Brain pericyte (primary cell): ENCODE data around the gene GSKIP.
"Not testable (repeated sequence)": the region's sequence is repeated elsewhere in the genome, so short reads cannot be mapped to it uniquely, and the experiment has no call there.

ENCODE experiments used
- DNase-seq: peaks from one replicate; pipeline ENCODE4 v3.0.0-alpha.2; 2012; ENCODE audit warnings: low read depth, low spot score

The GSKIP gene, protein sequence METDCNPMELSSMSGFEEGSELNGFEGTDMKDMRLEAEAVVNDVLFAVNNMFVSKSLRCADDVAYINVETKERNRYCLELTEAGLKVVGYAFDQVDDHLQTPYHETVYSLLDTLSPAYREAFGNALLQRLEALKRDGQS

DNA sequence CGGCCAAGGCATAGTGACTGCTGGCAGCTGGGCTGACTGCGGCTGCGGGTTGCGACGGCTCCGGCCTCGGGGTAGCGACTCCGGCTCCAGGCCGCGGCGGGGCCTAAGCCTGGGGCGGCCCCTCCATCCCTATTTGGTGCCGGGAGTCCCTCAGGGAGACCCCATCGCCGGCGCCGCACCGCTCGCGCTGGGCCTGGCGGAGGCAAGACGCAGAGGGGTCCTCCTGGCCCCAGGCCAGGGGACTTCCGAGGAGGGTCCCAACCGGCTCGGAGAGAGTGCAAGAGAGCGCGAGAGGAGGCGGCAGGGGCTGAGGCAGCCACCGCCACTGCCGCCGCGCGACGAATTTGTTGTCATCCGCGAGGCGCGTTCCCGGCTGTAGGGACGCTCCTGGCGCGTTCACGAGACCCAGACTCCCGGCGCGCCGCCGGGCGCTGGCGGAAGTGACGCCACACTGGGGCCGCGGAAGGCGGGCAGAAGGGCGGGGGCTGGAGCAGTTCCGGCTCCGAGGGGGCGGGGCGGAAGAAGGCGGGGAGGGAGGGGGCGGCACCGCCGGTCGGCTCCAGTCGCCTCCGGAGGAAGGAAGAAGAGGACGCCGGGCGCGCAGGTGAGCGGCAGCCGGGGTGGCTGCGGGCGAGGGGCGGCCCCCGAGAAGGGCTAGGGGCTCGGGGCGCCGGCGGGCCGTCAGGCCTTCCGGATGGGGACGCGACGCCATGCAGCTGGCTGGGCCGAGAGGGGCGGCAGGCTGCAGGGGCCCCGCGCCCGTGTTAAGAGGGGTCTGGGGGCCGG is at the start of gene GSKIP, which contains the start of gene ATG2B:
Gene GSKIP (plus strand): TSS at position 562 of the 786 bp plus-strand sequence. CDS start 18,722 bp downstream, outside the sequence.
Gene ATG2B (minus strand): TSS at position 377 of the 786 bp plus-strand sequence. CDS start 365 bp downstream, at position 12.
- DNase-seq = peak; percentile 53

DNA sequence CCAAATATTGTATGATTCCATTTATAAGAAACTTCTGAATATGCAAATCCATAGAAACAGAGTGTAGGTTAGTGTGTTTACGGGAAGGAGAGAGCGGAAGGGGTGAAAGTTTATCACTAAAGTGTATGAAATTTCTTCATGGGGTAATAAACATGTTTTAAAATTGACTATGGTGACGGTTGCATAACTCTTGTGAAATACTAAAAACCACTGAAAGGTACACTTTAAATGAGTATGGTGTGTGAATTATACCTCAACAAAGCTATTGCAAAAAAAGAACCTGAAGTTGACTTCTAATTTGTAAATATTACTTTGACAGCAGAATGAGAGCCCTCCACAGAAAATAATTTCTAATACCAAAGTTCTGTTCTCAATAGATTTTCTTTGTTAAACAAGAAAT is 47.2 kb upstream of the GSKIP start:
- DNase-seq = no peak

DNA sequence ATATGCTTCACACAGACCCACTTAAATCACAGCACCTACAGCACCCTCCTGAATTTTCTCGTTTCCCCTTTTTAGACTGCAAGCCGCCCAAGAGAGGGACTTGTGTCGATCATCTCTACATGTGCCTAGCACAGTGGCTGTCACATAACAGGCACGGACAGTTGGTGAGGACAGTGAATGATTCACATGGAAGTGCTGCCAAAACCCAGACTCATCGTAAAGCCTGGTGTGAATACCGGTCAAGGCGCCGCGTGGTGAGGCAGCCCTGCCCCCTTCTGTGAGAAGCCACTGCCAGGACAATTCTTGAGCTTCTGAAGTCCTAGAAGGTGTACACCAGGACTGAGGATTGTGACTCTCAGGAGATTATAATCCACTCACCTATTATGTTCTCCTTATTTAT is 44.5 kb upstream of the GSKIP start:
- no peak for DNase-seq

DNA sequence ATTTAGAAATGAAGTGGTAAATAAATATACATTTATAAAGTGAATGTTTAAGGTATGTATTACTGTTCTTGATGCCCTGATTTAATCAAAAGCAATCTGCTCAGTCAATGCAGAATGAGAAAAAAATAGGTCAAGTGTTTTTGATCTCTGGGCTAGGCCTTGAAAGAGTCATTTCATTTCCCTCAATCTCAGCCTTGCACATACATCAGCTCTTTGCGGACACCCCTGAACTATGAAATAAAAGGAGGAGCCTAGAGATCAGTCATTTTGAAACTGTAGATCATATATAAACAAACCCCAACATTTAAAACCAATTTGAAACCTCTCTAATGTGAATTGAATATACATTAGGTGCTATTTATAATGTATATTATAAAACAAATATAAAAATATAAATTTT is 42.7 kb upstream of the GSKIP start:
- DNase-seq = no peak

DNA sequence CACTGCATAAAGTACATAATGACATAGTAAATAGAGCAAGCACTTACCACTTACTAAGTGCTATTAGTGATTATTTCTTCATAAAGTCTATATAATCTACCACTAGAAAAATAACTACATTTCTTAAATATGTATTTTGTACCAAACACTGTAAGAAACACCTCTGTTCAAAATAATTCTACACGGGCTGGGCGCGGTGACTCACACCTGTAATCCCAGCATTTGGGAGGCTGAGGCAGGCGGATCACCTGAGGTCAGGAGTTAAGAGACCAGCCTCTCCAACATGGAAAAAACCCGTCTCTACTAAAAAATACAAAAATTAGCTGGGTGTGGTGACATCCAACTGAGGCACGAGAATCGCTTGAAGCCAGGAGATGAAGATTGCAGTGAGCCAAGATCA is 39.1 kb upstream of the GSKIP start:
- DNase-seq = no peak

DNA sequence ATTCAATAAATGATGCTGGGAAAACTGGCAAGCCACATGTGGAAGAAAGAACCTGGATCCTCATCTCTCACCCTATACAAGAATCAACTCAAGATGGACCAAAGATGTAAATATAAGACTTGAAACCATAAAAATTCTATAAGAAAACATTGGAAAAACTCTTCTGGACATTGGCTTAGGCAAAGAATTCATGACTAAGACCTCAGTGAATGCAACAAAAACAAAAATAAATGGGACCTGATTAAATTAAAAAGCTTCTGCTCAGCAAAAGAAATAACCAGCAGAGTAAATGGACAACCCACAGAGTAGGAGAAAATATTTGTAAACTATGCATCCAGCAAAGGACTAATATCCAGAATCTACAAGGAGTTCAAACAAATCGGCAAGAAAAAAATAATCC is 24.8 kb upstream of the GSKIP start:
- no peak for DNase-seq

DNA sequence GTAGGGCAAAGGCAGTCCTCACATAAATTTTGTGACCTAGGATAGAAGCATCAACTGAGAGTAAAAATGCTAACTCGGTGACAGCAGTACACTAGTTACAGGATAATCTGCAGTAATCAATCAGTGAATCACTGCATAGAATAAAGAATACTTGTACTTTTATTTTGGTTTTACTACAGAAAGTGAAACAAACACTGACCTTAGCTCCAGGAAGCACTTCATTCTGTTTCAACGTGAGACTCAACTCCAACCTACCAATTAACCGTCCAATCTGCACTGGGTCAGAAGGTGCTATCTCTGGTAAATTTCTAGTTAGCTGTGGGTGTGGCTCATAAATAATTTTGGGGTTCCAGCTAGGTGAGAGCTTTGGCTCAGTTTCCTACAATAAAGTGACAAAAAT is 22.0 kb upstream of the GSKIP start:
- no peak for DNase-seq

DNA sequence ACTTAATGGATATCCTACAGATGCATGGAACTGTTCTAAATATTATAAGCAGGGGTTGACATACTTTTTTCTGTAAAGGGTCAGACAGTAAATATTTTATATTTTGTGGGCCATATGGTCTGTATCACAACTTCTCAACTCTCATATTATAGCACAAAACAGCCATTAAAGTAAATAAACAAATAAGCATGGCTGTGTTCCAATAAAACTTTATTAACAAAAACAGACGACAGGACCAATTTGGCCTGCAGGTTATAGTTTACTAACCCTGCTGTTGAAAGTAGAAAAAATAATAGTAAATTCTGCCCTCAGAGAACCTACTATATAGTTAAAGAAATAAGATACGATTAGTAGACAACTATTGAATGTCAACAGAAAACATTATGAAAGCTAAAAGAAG is 17.7 kb upstream of the GSKIP start:
- no peak for DNase-seq

DNA sequence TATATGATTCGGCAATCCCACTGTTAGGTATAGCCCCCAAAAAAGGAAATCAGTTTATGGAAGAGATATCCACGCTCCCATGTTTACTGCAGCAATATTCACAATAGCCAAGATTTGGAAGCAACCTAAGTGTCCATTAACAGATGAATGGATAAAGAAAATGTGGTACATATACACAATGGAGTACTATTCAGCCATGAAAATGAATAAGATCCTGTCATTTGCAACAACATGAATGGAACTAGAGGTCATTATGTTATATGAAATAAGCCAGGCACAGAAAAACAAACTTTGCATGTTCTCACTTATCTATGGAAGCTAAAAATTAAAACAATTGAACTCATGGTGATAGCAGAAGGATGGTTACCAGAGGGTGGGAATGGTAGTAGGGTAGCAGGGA is 15.4 kb upstream of the GSKIP start:
- DNase-seq = not testable (repeated sequence)

DNA sequence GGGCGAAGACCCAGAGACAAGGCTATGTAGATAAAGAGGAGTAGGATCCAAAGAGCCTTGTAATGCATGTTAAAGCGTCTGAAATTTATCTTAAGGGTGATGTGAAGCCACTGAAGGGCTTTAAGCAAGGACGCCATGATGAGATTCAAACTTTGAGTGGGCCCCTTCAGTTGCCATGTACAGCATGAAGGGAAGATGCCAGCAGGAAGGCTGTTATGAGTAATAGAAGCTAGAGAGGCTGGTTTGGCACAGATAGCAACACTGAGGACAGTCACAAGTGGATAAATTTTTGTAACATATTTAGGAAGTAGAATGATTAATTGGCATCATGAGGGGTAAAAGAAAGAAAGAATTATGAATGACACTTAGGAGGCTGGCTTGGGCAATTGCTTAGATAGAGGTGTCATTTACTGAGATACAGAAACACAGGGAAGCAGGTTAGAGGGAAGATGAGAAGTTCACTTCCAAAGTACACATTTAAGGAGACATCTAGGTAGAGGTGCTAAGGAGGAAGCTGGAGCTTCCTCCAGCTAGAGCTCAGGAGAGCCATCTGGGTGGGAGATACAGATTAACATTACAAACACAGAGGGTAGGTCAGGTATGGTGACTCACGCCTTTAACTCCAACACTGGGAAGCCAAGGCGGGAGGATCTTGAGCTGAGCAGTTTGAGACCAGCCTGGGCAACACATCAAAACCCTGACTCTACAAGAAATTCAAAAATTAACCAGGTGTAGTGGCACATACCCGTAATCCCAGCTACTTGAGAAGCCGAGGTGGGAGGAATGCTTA is 13.8 kb upstream of the GSKIP start:
- DNase-seq = no peak

DNA sequence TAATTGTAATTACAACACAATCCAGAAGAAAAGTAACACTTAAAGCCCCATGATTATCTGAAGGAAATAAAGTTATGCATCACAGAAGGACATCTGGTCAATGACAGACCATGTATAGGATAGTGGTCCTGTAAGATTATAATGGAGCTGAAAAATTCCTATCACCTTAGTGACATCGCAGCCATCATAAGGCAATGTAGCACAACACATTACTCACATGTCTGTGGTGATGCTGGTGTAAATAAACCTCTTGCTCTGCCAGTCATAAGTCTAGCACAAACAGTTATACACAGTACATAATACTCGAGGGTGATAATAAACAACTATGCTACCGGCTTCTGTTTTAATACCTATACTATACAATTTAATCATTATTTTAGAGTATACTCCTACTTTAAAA is 11.3 kb upstream of the GSKIP start:
- no peak for DNase-seq

DNA sequence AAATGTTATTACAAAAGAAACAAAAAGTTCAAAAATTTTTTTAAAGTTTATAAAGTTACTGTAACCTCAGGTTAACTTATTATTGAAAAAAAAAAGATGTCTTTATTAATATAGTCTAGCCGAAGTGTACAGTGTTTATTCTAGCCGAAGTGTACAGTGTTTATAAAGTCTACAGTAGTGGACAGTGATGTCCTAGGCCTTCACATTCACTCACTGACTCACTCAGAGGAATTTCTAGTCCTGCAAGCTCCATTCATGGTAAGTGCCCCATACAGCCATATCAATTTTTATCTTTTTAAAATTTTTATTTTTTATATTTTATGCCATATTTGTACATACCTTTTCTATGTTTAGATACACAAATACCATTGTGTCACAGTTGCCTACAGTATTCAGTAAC is 10.6 kb upstream of the GSKIP start:
- DNase-seq = no peak

DNA sequence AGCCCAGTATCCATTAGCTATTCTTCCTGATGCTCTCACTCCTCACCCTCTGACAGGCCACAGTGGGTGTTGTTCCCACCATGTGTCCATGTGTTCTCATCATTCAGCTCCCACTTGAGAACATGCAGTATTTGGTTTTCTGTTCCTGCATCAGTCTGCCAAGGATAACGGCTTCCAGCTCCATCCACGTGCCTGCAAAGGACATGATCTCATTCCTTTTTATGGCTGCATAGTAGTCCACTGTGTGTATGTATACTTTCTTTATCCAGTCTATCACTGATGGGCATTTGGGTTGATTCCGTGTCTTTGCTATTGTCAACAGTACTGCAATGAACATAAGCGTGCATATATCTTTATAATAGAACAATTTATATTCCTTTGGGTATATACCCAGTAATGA is 9.1 kb upstream of the GSKIP start:
- DNase-seq = no peak

DNA sequence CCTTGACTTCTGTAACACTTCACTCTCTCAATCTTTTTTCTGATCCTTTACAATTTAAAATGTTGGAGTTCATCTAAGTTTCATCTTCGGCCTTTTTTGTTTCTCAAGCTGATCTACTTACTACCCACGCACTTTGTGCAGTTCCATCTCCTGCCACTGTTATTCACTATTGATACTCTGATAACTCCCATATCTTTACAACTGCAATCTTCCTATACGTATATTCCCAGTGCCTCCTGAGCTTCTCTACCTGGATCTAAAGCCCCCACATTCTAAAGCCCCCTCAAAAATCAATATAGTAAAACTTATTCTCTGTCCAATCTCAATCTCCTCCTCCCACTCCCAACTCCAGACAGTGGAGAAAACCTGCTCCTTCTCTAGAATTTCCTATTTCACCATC is 6.1 kb upstream of the GSKIP start:
- DNase-seq = no peak

DNA sequence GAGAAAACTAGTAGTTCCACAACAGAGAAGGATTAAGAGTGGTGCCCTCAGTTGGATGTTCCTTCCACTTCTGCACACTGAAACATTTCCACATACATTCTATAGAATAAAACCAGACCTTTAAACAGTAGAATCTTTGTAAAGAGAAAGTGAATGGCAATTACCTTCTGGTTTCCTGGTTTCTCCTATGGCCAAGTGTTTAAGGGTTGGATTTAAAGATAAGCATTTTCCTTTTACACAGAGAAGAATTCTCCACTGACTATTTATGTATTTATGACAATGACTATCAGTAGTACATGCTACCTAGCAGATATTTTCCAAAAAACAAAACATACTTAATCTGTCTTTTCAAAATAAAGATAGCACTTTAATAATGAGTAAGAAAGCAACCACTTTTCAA is 3.4 kb upstream of the GSKIP start:
- DNase-seq = no peak

DNA sequence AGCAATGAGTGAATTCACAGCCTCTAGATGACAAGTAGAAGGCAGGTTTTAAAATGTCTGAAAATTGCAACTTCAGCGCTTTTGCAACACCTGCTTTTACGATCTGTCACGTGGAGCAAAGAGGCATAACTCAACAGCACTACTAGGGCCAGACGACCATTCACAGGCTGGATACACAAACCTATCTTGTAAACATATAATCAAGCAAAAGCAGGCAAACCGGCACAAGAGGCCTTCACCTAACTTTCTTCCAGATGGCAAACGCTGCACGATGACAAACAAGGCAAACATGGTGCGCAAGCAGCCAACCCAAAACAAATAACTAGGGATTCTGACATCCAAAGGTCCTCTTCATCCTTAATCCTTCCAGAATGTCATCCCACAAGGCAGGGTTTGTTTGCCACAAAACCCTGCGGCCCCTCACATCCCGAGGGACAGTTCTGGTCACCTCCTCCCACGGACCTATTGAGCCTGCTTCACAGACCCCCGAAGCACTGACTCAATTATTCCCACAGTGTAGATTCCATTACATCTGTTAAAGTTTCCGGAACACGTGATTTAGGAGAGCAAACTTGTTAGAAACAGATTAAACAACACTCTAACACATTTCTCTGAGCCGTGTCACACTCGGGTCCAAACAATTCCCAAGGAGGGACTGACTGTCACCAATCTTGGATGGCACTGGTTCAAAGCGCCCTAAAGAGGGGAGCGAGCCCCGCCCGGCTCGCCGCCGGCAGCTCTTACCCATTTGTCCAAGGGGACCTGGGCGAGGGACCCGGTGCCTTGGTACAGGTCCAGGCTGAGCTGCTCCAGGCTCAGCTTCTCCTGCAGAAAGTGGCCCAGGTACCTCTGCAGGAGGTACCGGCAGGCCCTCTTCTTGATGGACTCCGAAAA is 1.0 kb upstream of the GSKIP start:
- DNase-seq = no peak

DNA sequence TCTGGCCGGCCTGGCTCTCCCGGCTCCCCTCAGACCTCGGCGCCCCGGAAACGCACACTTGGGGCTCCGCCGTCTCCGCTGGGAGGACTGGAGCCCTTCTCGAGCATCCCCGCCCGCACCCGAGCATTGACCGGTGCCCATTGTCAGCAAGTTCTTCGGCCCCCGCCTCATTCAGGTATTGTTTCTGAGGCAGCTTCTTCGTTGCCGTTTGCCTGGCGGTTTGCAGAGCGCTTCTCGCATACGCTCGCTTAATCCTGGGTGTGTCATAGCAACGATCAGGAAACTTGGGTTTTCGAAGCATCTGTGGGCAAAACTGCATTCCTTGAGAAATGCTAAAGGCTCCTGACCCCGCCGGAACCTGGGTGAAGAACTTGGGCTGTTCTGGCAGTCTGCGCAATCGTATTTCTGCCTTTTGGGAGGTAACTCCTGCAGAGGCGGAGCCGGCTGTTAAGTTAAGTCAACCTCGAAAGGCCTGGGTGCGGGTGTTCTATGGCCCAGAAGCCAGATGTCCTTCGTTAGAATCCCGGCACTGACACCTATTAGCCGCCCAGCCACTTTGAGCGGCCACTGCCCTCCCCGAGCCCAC is 518 bp downstream of the GSKIP start:
- DNase-seq = no peak

DNA sequence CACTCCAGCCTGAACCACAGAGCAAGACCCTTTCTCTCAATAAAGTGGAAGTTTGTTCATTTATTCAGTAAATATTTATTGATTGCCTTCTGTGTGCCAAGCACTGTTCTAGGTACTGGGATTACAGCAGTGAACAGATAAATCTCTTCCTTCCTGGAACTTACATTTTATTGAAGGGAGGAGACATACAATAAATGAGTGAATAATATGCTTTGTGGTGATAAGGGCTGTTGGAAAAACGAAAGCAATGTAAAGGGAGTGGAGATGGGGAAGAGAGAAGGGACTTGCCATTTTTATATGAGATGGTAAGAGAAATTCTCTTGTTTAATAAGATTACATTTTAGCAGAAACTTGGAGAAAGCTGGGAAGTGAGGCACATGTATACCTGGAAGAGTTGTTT is 1.6 kb downstream of the GSKIP start:
- no peak for DNase-seq

DNA sequence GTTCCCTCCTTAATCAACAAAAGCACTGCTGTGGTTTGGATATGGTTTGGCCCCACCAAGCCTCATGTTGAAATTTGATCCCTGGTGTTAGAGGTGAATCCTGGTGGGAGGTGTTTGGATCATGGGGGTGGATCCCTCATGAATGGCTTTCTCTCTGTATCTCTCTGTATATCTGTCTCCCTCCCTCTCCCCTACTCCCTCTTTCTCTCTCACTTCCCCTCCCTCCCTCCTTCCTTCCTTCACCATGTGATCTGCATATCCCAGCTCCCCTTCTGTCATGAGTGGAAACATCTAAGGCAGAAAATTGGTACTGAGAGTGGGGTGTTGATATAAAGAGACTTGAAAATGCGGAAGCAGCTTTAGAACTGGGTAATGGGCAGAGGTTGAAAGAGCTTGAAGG is 5.2 kb downstream of the GSKIP start:
- no peak for DNase-seq

DNA sequence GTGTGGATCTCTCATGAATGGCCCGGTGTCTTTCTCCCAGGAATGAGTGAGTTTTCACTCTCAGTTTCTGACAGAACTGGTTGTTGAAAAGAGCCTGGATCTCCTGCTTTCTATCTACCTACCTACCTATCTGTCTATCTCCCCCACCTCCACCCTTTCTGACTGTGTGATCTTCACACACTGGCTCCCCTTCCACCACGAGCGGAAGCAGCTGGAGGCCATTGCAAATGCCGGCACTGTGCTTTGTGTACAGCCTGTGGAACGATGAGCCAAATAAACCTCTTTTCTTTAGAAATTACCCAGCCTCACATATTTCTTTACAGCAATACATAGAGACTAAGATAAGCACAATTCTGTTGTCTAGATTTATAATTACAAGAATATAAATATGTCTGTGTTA is 7.2 kb downstream of the GSKIP start:
- no peak for DNase-seq

DNA sequence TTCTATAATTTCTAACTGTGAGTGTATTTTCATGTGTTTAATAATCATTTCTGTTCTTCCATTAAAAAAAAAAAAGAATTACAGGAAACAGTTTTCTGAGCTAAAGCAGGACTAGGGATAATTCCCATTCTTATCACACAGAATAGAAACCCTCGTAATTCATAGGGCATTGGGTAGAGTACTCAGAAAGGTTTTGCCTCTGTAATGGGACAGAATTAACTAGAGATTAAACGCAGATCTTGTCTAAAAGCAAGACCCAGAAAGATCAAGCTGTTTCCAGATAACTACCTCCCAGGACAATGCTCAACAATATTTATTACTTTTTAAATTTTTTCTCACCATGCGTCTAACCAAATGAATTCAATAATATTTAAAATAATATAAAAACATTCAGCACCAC is 10.2 kb downstream of the GSKIP start:
- no peak for DNase-seq
